GM12875 (cell line): Measurements from ENCODE around the gene FOXP2.
"Not testable (repeated sequence)": the region's sequence is repeated elsewhere in the genome, so short reads cannot be mapped to it uniquely, and the experiment has no call there.

Experiments used
- H3K4me3 ChIP-seq: one replicate; pipeline ENCODE4 v1.5.1; 2011; ENCODE audit warnings: low read depth, low read length, control low read depth
- TF ChIP-seq, protein P1 (sequence below): IDR thresholded peaks from 2 replicates; pipeline ENCODE4 v1.5.1; 2011; ENCODE audit warnings: low read depth, mild to moderate bottlenecking, control low read depth, inconsistent platforms, low read length, moderate library complexity, borderline replicate concordance; ENCODE audit not compliant: insufficient read depth

FOXP2 gene

DNA sequence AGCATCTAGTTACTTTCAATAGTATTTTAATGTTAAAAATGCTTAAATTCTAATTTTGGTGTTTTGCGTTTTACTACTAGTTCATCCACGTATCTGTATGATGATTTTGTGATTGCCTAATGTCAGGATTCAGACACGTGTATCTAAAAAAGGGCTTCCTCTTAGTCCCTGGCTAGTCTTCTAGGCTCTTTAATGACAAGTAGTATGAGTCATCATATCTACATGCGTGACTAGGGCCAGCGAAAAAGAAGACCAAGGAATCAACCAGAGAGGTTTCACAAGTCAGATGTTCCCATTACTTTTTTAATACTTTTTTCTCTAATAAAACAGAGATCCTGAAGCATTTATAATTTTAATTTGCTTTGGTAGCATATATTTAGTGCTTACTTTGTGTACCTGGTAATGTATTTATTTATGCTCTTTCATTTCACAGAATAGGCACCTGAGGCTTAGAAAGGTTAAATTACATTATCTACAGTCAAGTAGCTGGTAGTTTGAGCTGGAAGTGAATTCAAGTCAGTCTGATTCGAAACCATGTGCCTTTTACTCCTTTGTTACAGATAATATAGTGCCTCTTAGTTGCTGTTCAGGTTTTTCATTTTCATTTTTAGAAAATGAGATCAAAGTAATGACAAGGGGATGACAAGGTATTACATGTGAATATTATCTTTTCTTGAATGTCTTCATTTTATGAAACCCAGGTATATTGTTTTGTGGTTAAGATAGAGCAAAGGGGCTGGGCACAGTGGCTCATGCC lies 140.3 kb downstream of the FOXP2 start:
- TF ChIP-seq, protein P1, sequence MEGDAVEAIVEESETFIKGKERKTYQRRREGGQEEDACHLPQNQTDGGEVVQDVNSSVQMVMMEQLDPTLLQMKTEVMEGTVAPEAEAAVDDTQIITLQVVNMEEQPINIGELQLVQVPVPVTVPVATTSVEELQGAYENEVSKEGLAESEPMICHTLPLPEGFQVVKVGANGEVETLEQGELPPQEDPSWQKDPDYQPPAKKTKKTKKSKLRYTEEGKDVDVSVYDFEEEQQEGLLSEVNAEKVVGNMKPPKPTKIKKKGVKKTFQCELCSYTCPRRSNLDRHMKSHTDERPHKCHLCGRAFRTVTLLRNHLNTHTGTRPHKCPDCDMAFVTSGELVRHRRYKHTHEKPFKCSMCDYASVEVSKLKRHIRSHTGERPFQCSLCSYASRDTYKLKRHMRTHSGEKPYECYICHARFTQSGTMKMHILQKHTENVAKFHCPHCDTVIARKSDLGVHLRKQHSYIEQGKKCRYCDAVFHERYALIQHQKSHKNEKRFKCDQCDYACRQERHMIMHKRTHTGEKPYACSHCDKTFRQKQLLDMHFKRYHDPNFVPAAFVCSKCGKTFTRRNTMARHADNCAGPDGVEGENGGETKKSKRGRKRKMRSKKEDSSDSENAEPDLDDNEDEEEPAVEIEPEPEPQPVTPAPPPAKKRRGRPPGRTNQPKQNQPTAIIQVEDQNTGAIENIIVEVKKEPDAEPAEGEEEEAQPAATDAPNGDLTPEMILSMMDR = no peak
- H3K4me3 ChIP-seq = no peak overlapping the region

GRCh38 chr7:114567416-114567815 lies 152.8 kb downstream of the FOXP2 start:
- TF ChIP-seq, protein P1 = no peak
- H3K4me3 ChIP-seq = no peak overlapping the region

DNA sequence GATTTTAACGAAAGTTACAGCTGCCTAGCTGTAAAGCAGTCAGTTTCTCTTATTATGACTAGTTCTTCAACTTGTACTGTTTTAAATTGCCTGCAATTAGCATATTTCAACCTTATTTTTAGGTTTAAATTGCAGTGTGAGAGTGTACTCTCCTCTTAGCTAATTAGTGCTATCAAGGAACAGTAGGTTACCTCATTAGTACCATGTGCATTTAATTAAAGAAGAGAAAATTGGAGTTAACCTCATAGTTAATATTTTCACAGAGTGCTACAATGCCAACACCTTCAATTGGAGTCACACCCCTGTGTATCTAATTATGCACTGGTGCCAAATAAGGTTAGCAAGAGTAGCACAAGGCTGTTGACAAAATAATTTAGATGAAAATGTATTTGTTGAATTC lies 154.6 kb downstream of the FOXP2 start:
- TF ChIP-seq, protein P1 = no peak

GRCh38 chr7:114574384-114574783 lies 159.8 kb downstream of the FOXP2 start:
- H3K4me3 ChIP-seq = no peak overlapping the region
- TF ChIP-seq, protein P1 = no peak

More for the DNA sequence above, 154.6 kb downstream of the FOXP2 start:
- no peak overlapping the region for H3K4me3 ChIP-seq

DNA sequence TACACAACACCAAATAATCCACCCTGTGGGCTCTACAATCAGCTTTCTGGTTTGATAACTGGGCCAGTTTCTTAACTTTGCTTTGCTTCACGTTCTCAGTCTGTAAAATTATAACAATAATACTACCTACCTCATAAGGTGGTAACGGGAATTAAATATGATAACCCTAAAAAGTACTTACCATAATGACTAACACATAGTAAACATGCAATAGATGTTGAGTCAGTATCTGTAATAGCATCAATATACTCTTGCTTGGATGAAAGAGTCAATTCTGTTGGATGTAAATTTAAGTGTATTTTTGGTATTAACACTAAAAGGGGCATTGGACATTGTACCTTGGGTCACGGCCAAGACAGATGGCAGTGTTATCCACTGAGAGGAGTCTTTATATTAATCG lies 160.5 kb downstream of the FOXP2 start:
- no peak overlapping the region for H3K4me3 ChIP-seq
- TF ChIP-seq, protein P1 = no peak

GRCh38 chr7:114580963-114581362 lies 166.3 kb downstream of the FOXP2 start:
- H3K4me3 ChIP-seq = not testable (repeated sequence)

DNA sequence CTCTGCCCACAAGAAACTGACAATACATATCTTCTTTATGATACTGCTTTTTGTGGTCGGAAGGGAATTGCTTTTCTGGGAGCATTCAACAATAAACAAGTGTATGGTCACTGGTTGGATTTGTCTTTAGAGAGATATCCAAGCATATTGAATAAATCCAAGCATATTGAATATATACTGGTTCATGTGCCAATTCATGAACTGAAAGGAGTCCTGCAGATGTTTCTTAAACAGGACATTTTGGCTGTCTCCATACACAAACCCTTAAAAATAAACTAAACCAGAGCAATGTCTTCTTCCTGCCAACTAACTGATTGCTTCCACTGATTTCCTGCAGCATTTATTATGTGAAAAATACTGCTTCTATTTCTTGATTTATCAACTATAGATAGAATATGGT lies 173.9 kb downstream of the FOXP2 start:
- no peak overlapping the region for H3K4me3 ChIP-seq
- TF ChIP-seq, protein P1 = no peak
